Lung (tissue), 12 donors: ENCODE measurements around the gene HOXB7. TPM values are rescaled to one million over a fixed set of nuclear protein-coding genes. Genes with fewer than 3 reads are reported as not detected.
A peak's percentile ranks its signal among the peaks of the same experiment; 100 is the strongest.

Experiments used
- ATAC-seq: fragments of 200-7000 bp; cut with Tn5 transposase; one replicate; pipeline ENCODE4 v1.9.1; 2020; ENCODE audit warnings: moderate number of reproducible peaks; ENCODE audit not compliant: insufficient read depth, low FRiP score
- DNase-seq, 3 donors: peaks; one replicate each; pipeline ENCODE4 v3.0.0-alpha.2; 2013 to 2017
- H3K27ac ChIP-seq, 2 donors: one replicate each; pipeline ENCODE4 v1.5.1; 2013; ENCODE audit warnings: mild to moderate bottlenecking in 2 of 2, moderate library complexity in 2 of 2, control low read depth in 1 of 2, inconsistent platforms in 1 of 2, low read depth in 1 of 2, low read length in 1 of 2
- H3K27me3 ChIP-seq, 3 donors: one replicate each; pipeline ENCODE4 v1.5.1; 2013; ENCODE audit warnings: low read length in 2 of 3; ENCODE audit not compliant: control insufficient read depth in 3 of 3, insufficient read depth in 3 of 3
- H3K36me3 ChIP-seq, 4 donors: one replicate each; pipeline ENCODE4 v1.5.1; 2013; ENCODE audit warnings: low read length in 4 of 4, mild to moderate bottlenecking in 1 of 4, moderate library complexity in 1 of 4; ENCODE audit not compliant: control insufficient read depth in 4 of 4, insufficient read depth in 4 of 4
- H3K4me1 ChIP-seq, 5 donors: one replicate each; pipeline ENCODE4 v1.5.1; 2013; ENCODE audit warnings: low read length in 5 of 5, mild to moderate bottlenecking in 2 of 5, moderate library complexity in 1 of 5; ENCODE audit not compliant: control insufficient read depth in 5 of 5, insufficient read depth in 5 of 5
- H3K4me3 ChIP-seq: one replicate; pipeline ENCODE4 v1.5.1; 2013; ENCODE audit warnings: mild to moderate bottlenecking, control low read depth, moderate library complexity
- H3K9ac ChIP-seq, 2 donors: one replicate each; pipeline ENCODE4 v1.5.1; 2013; ENCODE audit warnings: low read length in 2 of 2, control low read depth in 1 of 2; ENCODE audit not compliant: insufficient read depth in 1 of 2
- H3K9me3 ChIP-seq, 4 donors: one replicate each; pipeline ENCODE4 v1.5.1; 2013; ENCODE audit warnings: low read length in 3 of 4, mild to moderate bottlenecking in 1 of 4, moderate library complexity in 1 of 4; ENCODE audit not compliant: control insufficient read depth in 4 of 4, insufficient read depth in 3 of 4
- WGBS, 2 donors: extraction: QIAGEN DNeasy Blood & Tissue Kit; methylation state at CpG; one replicate each; pipeline ENCODE4 v1.1.7; 2013; 5-methylcytosine and 5-hydroxymethylcytosine counted together
- polyA plus RNA-seq, 2 donors: library from polyadenylated mRNA; stranded (reverse); fragments of 200-250 nt; gene quantifications; one replicate each; pipeline ENCODE4 v1.2.1, GENCODE V29; 2013
- total RNA-seq, 2 donors: library from RNA; depleted of rRNA in 1 of 2; stranded (reverse); fragments of >200 nt in 1 of 2; gene quantifications; one replicate each; pipeline ENCODE4 v1.2.1, GENCODE V29; 2014 to 2021
- TF ChIP-seq, protein P1 (sequence below): IDR thresholded peaks from 2 replicates; pipeline ENCODE4 v1.5.1; 2012; ENCODE audit warnings: mild to moderate bottlenecking; ENCODE audit errors: control extremely low read depth, extremely low read depth
- donor health status: control.
- donor health status: control.
- donor health status: Bipolar disorder and iron deficiency.
- donor health status: healthy.
- donor health status: DM: yes; HTN: yes; CAD: no.

The HOXB7 gene
- total and polyA plus RNA-seq, 4 donors: 0.43 to 3.3 (median 2.3) TPM

DNA sequence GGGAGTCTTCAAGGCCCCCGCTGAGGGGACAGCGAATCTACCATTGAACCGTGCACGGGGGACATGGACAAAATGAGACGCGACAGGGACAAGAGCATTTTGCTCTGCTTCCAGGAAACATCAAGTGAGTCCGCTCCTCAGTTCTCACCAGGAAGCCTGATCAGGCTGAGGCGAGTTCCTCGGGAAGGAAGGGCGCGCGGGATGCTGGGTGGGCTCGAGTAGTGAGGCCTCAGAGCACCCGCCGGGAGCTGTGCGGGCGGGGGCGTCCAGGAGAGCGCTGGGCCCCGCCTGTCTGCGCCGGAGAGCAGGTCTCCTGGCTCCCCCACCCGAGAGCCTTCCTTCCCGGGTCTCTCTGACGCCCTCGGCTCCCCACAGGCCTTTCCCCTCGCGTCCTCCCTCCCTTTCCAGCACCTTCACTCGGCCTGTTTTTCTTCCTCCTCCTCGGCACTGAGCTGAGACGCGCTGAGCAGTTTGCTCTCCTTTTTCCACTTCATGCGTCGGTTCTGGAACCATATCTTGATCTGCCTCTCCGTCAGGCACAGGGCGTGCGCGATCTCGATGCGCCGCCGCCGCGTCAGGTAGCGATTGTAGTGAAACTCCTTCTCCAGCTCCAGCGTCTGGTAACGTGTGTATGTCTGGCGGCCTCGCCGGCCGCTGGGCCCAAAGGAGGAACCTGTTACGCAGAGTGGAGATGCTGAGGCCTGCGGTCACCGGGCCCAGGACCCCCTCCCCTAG, 14.7 kb downstream of the HOXB7 start:
- peaks cover 0 to 12% (median 2%) of the 10 kb centered on the region in 4 donors for H3K36me3 ChIP-seq
- ATAC-seq: no peak
- H3K27ac ChIP-seq: peak overlapping the region in 1 of 2 donors; percentile 26
- TF ChIP-seq, protein P1, sequence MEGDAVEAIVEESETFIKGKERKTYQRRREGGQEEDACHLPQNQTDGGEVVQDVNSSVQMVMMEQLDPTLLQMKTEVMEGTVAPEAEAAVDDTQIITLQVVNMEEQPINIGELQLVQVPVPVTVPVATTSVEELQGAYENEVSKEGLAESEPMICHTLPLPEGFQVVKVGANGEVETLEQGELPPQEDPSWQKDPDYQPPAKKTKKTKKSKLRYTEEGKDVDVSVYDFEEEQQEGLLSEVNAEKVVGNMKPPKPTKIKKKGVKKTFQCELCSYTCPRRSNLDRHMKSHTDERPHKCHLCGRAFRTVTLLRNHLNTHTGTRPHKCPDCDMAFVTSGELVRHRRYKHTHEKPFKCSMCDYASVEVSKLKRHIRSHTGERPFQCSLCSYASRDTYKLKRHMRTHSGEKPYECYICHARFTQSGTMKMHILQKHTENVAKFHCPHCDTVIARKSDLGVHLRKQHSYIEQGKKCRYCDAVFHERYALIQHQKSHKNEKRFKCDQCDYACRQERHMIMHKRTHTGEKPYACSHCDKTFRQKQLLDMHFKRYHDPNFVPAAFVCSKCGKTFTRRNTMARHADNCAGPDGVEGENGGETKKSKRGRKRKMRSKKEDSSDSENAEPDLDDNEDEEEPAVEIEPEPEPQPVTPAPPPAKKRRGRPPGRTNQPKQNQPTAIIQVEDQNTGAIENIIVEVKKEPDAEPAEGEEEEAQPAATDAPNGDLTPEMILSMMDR: no peak
- H3K4me1 ChIP-seq: peaks cover 0 to 45% (median 6%) of the 10 kb centered on the region in 5 donors
- DNase-seq: peak; percentile 40 to 65 (median 62)
- WGBS, 2 donors: 12 to 14% methylated on average over 51 to 54 of the region's 54 CpGs
- peaks cover 4 to 81% (median 8%) of the 10 kb centered on the region in 3 donors for H3K27me3 ChIP-seq
- peak overlapping the region; percentile 22 for H3K4me3 ChIP-seq
- H3K9ac ChIP-seq: peak overlapping the region; percentile 25 to 72
- no peaks in the 10 kb centered on the region for H3K9me3 ChIP-seq

- no peak for ATAC-seq
- Histone ChIP-seq H3K9me3 (no peaks in the 10 kb centered on the region), H3K4me1 (peaks cover 0 to 52% (median 6%) of the 10 kb centered on the region in 5 donors), H3K27me3 (peaks cover 4 to 78% (median 11%) of the 10 kb centered on the region in 3 donors), H3K9ac (peak overlapping the region in 1 of 2 donors; percentile 54), H3K4me3 (no peak overlapping the region), H3K27ac (peak overlapping the region in 1 of 2 donors; percentile 12), H3K36me3 (peaks cover 0 to 17% (median 3%) of the 10 kb centered on the region in 4 donors)
- TF ChIP-seq, protein P1: no peak
- peak in 2 of 3 donors; percentile 46 to 59 for DNase-seq
- WGBS, 2 donors: 57 to 79% methylated on average over 25 of the region's 25 CpGs
Observed at GRCh38 chr17:48595278-48595999, 15.4 kb downstream of the HOXB7 start.

GRCh38 chr17:48594538-48595277, 16.1 kb downstream of the HOXB7 start:
- 42 to 64% methylated on average over 25 of the region's 25 CpGs for WGBS, 2 donors
- H3K9me3 ChIP-seq: no peaks in the 10 kb centered on the region
- peaks cover 0 to 19% (median 3%) of the 10 kb centered on the region in 4 donors for H3K36me3 ChIP-seq
- peak overlapping the region in 1 of 2 donors; percentile 55 for H3K27ac ChIP-seq
- peak; percentile 71 to 82 (median 82) for DNase-seq
- H3K27me3 ChIP-seq: peaks cover 7 to 70% (median 11%) of the 10 kb centered on the region in 3 donors
- peaks cover 0 to 58% (median 6%) of the 10 kb centered on the region in 5 donors for H3K4me1 ChIP-seq
- peak overlapping the region; percentile 46 to 88 for H3K9ac ChIP-seq
- TF ChIP-seq, protein P1: no peak
- no peak overlapping the region for H3K4me3 ChIP-seq
- no peak for ATAC-seq
